GM19035 (cell line): ENCODE results near the gene CCNT2.
A peak's percentile ranks its signal among the peaks of the same experiment; 100 is the strongest.
"Not testable (repeated sequence)": the region's sequence is repeated elsewhere in the genome, so short reads cannot be mapped to it uniquely, and the experiment has no call there.

Experiments
- ATAC-seq: cut with Tn5 transposase; IDR thresholded peaks from one replicate; pipeline ENCODE4 v1.9.1; 2021; ENCODE audit not compliant: unreplicated experiment

Gene CCNT2

GRCh38 chr2:134917888-134918525 is 615 bp upstream of the CCNT2 start:
- ATAC-seq, result peak; percentile 73

- no peak for ATAC-seq
These were observed 954 bp downstream of the CCNT2 start for GRCh38 chr2:134919341-134920210.

- ATAC-seq, result no peak
These were observed 6.3 kb downstream of the CCNT2 start for GRCh38 chr2:134924912-134925311.

GRCh38 chr2:134926231-134926931 is 7.8 kb downstream of the CCNT2 start:
- ATAC-seq, result no peak

- no peak for ATAC-seq
These were observed 8.6 kb downstream of the CCNT2 start for GRCh38 chr2:134927195-134927594.

- no peak for ATAC-seq
These were observed 14.4 kb downstream of the CCNT2 start for GRCh38 chr2:134932864-134933526.

- no peak for ATAC-seq
These were observed 15.1 kb downstream of the CCNT2 start for GRCh38 chr2:134933732-134934131.

- no peak for ATAC-seq
These were observed 15.5 kb downstream of the CCNT2 start for GRCh38 chr2:134934150-134934549.

- ATAC-seq, result no peak
These were observed 16.0 kb downstream of the CCNT2 start for GRCh38 chr2:134934641-134935040.

- no peak for ATAC-seq
These were observed 18.1 kb downstream of the CCNT2 start for GRCh38 chr2:134936691-134937090.

GRCh38 chr2:134943540-134943939 is 24.9 kb downstream of the CCNT2 start:
- peak; percentile 73 for ATAC-seq

- ATAC-seq, result no peak
These were observed 26.4 kb downstream of the CCNT2 start for GRCh38 chr2:134944975-134945374.

GRCh38 chr2:134946073-134946472 is 27.5 kb downstream of the CCNT2 start:
- ATAC-seq, result no peak

GRCh38 chr2:134949981-134950708 is 31.5 kb downstream of the CCNT2 start:
- no peak for ATAC-seq

GRCh38 chr2:134950886-134951285 is 32.3 kb downstream of the CCNT2 start:
- ATAC-seq, result no peak

- no peak for ATAC-seq
These were observed 34.0 kb downstream of the CCNT2 start for GRCh38 chr2:134952608-134953007.

GRCh38 chr2:134954065-134954464 is 35.4 kb downstream of the CCNT2 start:
- ATAC-seq, result no peak

GRCh38 chr2:134955744-134956143 is 37.1 kb downstream of the CCNT2 start:
- no peak for ATAC-seq

GRCh38 chr2:134957477-134957876 is 38.9 kb downstream of the CCNT2 start:
- no peak for ATAC-seq

- ATAC-seq, result not testable (repeated sequence)
These were observed 48.5 kb downstream of the CCNT2 start for GRCh38 chr2:134967166-134967565.
